H1 (cell line): Measurements from ENCODE around the gene HLX.

Source experiments
- EGR1 ChIP-seq: IDR thresholded peaks from 2 replicates; pipeline ENCODE4 v1.6.1; 2011; ENCODE audit warnings: low read depth, low read length, borderline replicate concordance
- EP300 ChIP-seq, 2 experiments: IDR thresholded peaks; 1 replicate in 1 of 2; 2 replicates in 1 of 2; pipeline ENCODE4 v1.6.1; 2011 to 2012; ENCODE audit warnings: low read depth in 2 of 2, low read length in 2 of 2, mild to moderate bottlenecking in 2 of 2, borderline replicate concordance in 1 of 2, inconsistent platforms in 1 of 2, moderate library complexity in 1 of 2
- POLR2A ChIP-seq, 2 experiments: IDR thresholded peaks; 1 replicate in 1 of 2; 2 replicates in 1 of 2; pipeline ENCODE4 v1.6.1; 2011; ENCODE audit warnings: low read depth in 2 of 2, low read length in 2 of 2, mild to moderate bottlenecking in 2 of 2; ENCODE audit errors: control extremely low read depth in 1 of 2
- POLR2AphosphoS5 ChIP-seq: IDR thresholded peaks from 2 replicates; pipeline ENCODE4 v1.6.1; 2011; ENCODE audit warnings: low read depth, low read length
- SP4 ChIP-seq: IDR thresholded peaks from 2 replicates; pipeline ENCODE4 v1.6.1; 2012; ENCODE audit warnings: low read length, inconsistent platforms
- TCF12 ChIP-seq: IDR thresholded peaks from 2 replicates; pipeline ENCODE4 v1.6.1; 2011; ENCODE audit warnings: low read depth, mild to moderate bottlenecking, low read length
- TF ChIP-seq, protein P1 (sequence below), 3 experiments: IDR thresholded peaks; 1 replicate in 2 of 3; 2 replicates in 1 of 3; pipeline versions ENCODE4 v1.5.1 to v1.6.1; 2011; ENCODE audit warnings: low read length in 3 of 3, mild to moderate bottlenecking in 3 of 3, inconsistent platforms in 2 of 3, low read depth in 1 of 3, moderate library complexity in 1 of 3; ENCODE audit not compliant: insufficient read depth in 1 of 3; ENCODE audit errors: control extremely low read depth in 1 of 3

DNA sequence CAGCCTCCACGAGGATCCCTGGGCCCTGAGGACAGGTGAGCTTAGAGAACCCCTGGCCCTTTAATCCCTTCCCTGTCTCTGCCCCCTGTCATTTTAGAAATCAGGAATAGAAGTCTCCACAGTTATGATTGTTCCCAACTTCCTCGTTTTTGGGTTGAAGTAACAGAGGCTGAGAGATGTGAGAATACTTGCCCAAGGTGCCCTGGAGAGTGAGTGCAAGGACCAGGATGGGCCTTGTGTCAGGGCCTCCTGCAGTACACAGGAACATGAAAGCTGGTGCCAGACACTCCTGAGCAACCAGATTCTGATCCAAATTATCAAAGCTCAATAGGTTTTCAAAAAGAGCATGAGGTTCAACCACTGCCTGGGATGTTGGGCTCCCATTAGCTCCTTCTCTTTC lies 10.1 kb downstream of the HLX start:
- TF ChIP-seq POLR2A (IDR thresholded peaks at IDR 0.05; ENCODE audit: control extremely low read depth in 1 of 2, low read depth in 2 of 2, low read length in 2 of 2) (no peak), TCF12 (no peak), SP4 (no peak), POLR2AphosphoS5 (no peak), EGR1 (no peak), EP300 (IDR thresholded peaks at IDR 0.05; ENCODE audit: borderline replicate concordance in 1 of 2, low read depth in 2 of 2, low read length in 2 of 2) (no peak)
- TF ChIP-seq, protein P1, sequence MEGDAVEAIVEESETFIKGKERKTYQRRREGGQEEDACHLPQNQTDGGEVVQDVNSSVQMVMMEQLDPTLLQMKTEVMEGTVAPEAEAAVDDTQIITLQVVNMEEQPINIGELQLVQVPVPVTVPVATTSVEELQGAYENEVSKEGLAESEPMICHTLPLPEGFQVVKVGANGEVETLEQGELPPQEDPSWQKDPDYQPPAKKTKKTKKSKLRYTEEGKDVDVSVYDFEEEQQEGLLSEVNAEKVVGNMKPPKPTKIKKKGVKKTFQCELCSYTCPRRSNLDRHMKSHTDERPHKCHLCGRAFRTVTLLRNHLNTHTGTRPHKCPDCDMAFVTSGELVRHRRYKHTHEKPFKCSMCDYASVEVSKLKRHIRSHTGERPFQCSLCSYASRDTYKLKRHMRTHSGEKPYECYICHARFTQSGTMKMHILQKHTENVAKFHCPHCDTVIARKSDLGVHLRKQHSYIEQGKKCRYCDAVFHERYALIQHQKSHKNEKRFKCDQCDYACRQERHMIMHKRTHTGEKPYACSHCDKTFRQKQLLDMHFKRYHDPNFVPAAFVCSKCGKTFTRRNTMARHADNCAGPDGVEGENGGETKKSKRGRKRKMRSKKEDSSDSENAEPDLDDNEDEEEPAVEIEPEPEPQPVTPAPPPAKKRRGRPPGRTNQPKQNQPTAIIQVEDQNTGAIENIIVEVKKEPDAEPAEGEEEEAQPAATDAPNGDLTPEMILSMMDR (IDR thresholded peaks at IDR 0.05; ENCODE audit: control extremely low read depth in 1 of 3, insufficient read depth in 1 of 3, low read depth in 1 of 3, low read length in 3 of 3): no peak
